ENCODE measurements around the gene DDX1.

DNA sequence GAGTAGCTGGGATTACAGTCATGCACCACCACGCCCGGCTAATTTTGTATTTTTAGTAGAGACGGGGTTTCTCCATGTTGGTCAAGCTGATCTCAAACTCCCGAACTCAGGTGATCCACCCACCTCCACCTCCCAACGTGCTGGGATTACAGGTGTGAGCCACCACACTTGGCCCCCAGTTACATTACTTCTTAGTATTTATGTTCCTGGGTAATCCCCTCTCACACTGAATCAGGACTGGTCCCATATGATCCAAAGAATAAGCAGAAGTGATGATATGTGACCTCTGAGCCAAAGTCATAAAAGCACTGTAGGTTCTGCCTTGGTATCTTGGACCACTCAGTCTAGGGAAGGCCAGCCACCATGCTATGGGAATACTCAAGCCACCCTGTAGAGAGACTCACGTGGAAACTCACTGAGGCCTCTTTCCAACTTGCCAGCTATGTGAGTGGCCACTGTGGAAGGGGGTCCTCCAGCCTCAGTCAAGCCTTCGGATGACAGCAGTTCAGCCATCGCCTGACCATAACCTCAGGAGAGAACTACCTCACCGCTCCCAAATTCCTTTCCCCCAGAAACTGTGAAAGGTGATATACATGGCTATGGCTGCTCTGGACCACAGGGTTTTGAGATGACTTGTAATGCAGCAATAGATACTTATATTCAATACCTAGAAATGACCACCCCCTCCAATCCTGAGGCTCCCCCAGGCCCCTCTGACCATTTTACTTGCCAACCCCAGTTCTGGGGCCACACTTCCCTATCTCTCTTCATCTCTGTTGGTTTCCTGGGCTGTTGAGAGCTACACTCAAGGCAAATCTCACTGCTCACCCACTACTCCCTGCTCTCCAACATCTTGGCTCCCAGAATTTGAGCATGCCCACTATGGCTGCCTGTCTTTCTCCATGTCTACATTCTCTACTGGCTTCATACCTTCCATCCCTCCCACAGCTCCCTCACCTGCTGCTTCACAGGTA is 80.5 kb downstream of the DDX1 start:
- TF ChIP-seq, protein P1, sequence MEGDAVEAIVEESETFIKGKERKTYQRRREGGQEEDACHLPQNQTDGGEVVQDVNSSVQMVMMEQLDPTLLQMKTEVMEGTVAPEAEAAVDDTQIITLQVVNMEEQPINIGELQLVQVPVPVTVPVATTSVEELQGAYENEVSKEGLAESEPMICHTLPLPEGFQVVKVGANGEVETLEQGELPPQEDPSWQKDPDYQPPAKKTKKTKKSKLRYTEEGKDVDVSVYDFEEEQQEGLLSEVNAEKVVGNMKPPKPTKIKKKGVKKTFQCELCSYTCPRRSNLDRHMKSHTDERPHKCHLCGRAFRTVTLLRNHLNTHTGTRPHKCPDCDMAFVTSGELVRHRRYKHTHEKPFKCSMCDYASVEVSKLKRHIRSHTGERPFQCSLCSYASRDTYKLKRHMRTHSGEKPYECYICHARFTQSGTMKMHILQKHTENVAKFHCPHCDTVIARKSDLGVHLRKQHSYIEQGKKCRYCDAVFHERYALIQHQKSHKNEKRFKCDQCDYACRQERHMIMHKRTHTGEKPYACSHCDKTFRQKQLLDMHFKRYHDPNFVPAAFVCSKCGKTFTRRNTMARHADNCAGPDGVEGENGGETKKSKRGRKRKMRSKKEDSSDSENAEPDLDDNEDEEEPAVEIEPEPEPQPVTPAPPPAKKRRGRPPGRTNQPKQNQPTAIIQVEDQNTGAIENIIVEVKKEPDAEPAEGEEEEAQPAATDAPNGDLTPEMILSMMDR (conservative IDR thresholded peaks at IDR 0.05; ENCODE audit: low read length), result no peak
- no peak for TF ChIP-seq EZH2phosphoT487 (IDR thresholded peaks at IDR 0.05; ENCODE audit: borderline replicate concordance)

All from Loucy (cell line).